Ectodermal cell (in vitro differentiated cells): ENCODE data around the gene RNF213.
"Not testable (repeated sequence)": the region's sequence is repeated elsewhere in the genome, so short reads cannot be mapped to it uniquely, and the experiment has no call there.

ENCODE experiments used
- H3K27ac ChIP-seq: 2 replicates; pipeline ENCODE4 v1.7.0; 2013; ENCODE audit warnings: mild to moderate bottlenecking, low read depth, low read length; ENCODE audit not compliant: insufficient read depth, poor library complexity, severe bottlenecking
- H3K27me3 ChIP-seq: 2 replicates; pipeline ENCODE4 v1.7.0; 2013; ENCODE audit warnings: mild to moderate bottlenecking, low read length; ENCODE audit not compliant: insufficient read depth, control insufficient read depth, poor library complexity, severe bottlenecking
- H3K36me3 ChIP-seq: one replicate; pipeline ENCODE4 v1.7.0; 2013; ENCODE audit warnings: low read length; ENCODE audit not compliant: control insufficient read depth, insufficient read depth
- H3K4me1 ChIP-seq: one replicate; pipeline ENCODE4 v1.7.0; 2013; ENCODE audit warnings: low read length; ENCODE audit not compliant: control insufficient read depth, insufficient read depth
- H3K4me3 ChIP-seq: 2 replicates; pipeline ENCODE4 v1.7.0; 2013; ENCODE audit warnings: low read depth, low read length, control low read depth; ENCODE audit not compliant: insufficient read depth
- H3K9me3 ChIP-seq: 2 replicates; pipeline ENCODE4 v1.7.0; 2013; ENCODE audit warnings: mild to moderate bottlenecking, low read length, moderate library complexity; ENCODE audit not compliant: control insufficient read depth
- WGBS, 2 experiments: methylation state at CpG; one replicate each; pipeline ENCODE4 v1.1.7; 2013; ENCODE audit warnings: missing lambda C conversion rate in 2 of 2; 5-methylcytosine and 5-hydroxymethylcytosine counted together

Gene RNF213

DNA sequence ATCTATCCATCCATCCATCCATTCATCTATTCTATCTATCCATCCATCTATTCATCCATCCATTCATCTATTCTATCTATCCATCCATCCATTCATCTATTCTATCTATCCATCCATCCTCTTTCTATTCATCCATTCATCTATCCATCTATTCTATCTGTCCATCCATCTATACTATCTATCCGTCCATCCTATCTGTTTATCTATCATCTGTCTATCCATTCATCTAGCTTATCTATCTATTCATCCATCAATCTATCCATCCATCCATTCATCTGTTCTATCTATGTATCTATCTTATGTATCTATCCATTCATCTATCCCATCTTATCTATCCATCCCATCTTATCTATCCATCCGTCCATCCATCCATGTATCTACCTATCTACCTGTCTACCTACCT is 8.8 kb downstream of the RNF213 start:
- Histone ChIP-seq H3K27ac (no peak overlapping the region), H3K36me3 (no peaks in the 10 kb centered on the region)
- 88% methylated on average over 2 of the region's 2 CpGs for WGBS, 2 experiments

DNA sequence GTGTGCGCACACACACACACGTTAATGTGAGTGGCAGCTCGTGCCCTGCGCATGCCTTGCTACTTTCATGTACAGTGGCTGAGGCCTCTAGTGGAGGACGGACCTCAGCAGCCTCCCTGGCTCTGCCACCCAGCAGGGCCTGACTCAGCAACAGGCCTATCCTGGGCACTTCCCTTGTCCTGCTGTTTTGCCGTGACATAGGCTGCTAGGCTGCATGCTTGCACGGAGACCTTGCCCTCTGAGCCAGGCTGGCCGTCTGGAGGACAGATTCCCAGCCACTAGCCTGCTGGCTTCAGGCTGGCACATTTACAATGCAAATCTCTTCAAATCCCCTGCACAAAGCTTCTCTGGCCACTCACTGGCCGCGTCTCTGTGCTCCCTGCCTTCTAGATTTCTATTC is 9.5 kb downstream of the RNF213 start:
- 48 to 49% methylated on average over 10 of the region's 10 CpGs for WGBS, 2 experiments
- no peak overlapping the region for H3K27ac ChIP-seq
- H3K36me3 ChIP-seq: no peaks in the 10 kb centered on the region

More for the DNA sequence above, 8.8 kb downstream of the RNF213 start:
- no peak overlapping the region for H3K4me3 ChIP-seq
- H3K4me1 ChIP-seq: peaks cover 5% of the 10 kb centered on the region
- no peaks in the 10 kb centered on the region for H3K9me3 ChIP-seq
- H3K27me3 ChIP-seq: no peaks in the 10 kb centered on the region

GRCh38 chr17:80270836-80271235 is 10.2 kb downstream of the RNF213 start:
- WGBS, 2 experiments: 56 to 59% methylated on average over 4 of the region's 4 CpGs
- Histone ChIP-seq H3K9me3 (no peaks in the 10 kb centered on the region), H3K27me3 (no peaks in the 10 kb centered on the region), H3K4me3 (no peak overlapping the region), H3K4me1 (peaks cover 5% of the 10 kb centered on the region), H3K36me3 (no peaks in the 10 kb centered on the region), H3K27ac (no peak overlapping the region)

More for the DNA sequence above, 9.5 kb downstream of the RNF213 start:
- H3K4me1 ChIP-seq: peaks cover 5% of the 10 kb centered on the region
- H3K9me3 ChIP-seq: no peaks in the 10 kb centered on the region
- no peak overlapping the region for H3K4me3 ChIP-seq
- H3K27me3 ChIP-seq: no peaks in the 10 kb centered on the region

- Histone ChIP-seq H3K4me3 (no peak overlapping the region), H3K36me3 (no peaks in the 10 kb centered on the region), H3K27me3 (no peaks in the 10 kb centered on the region), H3K9me3 (no peaks in the 10 kb centered on the region), H3K27ac (no peak overlapping the region), H3K4me1 (peaks cover 5% of the 10 kb centered on the region)
- 96% methylated on average over 10 of the region's 10 CpGs for WGBS, 2 experiments
Observed at GRCh38 chr17:80272366-80272765, 11.7 kb downstream of the RNF213 start.

GRCh38 chr17:80274331-80274730 is 13.7 kb downstream of the RNF213 start:
- 92 to 95% methylated on average over 8 to 9 of the region's 9 CpGs for WGBS, 2 experiments
- Histone ChIP-seq H3K27ac (no peak overlapping the region), H3K36me3 (no peaks in the 10 kb centered on the region), H3K4me3 (no peak overlapping the region), H3K4me1 (peaks cover 5% of the 10 kb centered on the region), H3K9me3 (no peaks in the 10 kb centered on the region), H3K27me3 (no peaks in the 10 kb centered on the region)

DNA sequence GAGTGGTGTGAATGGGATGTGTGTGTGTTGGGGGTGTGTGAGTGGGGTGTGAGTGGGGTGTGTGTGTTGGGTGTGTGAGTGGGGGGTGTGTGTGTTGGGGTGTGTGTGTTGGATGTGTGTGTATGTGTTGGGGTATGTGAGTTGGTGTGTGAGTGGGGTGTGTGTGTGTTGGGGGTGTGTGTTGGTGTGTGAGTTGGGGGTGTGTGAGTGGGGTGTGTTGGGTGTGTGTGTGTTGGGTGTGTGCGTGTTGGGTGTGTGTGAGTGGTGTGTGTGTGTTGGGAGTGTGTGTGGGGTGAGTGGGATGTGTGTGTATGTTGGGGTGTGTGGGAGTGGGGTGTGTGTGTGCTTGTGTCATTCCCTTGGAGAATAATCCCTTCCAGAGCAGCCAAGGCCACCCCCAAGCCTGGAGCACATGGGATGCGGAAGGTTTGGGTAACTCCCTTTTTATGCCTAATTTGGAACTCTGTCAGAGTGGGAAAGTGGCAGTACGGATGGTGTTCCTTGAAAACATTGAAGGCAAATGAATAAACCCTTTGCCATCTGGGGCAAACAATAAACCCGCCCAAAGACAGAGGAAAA is 14.3 kb downstream of the RNF213 start:
- no peaks in the 10 kb centered on the region for H3K36me3 ChIP-seq
- H3K4me3 ChIP-seq: no peak overlapping the region
- H3K27ac ChIP-seq: peak overlapping the region; percentile 26
- no peaks in the 10 kb centered on the region for H3K27me3 ChIP-seq
- peaks cover 5% of the 10 kb centered on the region for H3K4me1 ChIP-seq
- WGBS, 2 experiments: 96% methylated on average over 4 of the region's 4 CpGs
- H3K9me3 ChIP-seq: no peaks in the 10 kb centered on the region

DNA sequence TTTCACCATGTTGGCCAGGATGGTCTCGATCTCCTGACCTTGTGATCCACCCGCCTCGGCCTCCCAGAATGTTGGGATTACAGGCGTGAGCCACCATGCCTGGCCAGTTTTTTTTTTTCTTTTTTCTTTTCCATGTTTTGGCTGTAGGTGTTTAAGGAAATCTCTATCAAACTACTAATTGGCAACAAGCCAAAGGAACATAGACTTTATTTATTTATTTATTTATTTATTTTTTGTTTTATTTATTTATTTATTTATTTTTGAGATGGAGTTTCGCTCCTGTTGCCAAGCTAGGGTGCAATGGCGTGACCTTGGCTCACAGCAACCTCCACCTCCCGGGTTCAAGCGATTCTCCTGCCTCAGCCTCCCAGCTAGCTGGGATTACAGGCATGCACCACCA is 15.2 kb downstream of the RNF213 start:
- not testable (repeated sequence) for H3K36me3 ChIP-seq, H3K27ac ChIP-seq, H3K27me3 ChIP-seq, H3K9me3 ChIP-seq, H3K4me1 ChIP-seq, H3K4me3 ChIP-seq
- 93 to 99% methylated on average over 7 to 8 of the region's 8 CpGs for WGBS, 2 experiments

- no peak overlapping the region for H3K4me3 ChIP-seq
- no peaks in the 10 kb centered on the region for H3K9me3 ChIP-seq
- no peak overlapping the region for H3K27ac ChIP-seq
- H3K4me1 ChIP-seq: no peaks in the 10 kb centered on the region
- H3K27me3 ChIP-seq: no peaks in the 10 kb centered on the region
- WGBS, 2 experiments: 93 to 94% methylated on average over 34 of the region's 34 CpGs
- no peaks in the 10 kb centered on the region for H3K36me3 ChIP-seq
Observed at GRCh38 chr17:80277751-80278671, 17.4 kb downstream of the RNF213 start.

GRCh38 chr17:80279895-80280294 is 19.2 kb downstream of the RNF213 start:
- Histone ChIP-seq H3K36me3 (no peaks in the 10 kb centered on the region), H3K4me3 (no peak overlapping the region), H3K9me3 (no peaks in the 10 kb centered on the region), H3K27me3 (no peaks in the 10 kb centered on the region), H3K27ac (no peak overlapping the region), H3K4me1 (no peaks in the 10 kb centered on the region)
- WGBS, 2 experiments: 92 to 94% methylated on average over 14 of the region's 14 CpGs

DNA sequence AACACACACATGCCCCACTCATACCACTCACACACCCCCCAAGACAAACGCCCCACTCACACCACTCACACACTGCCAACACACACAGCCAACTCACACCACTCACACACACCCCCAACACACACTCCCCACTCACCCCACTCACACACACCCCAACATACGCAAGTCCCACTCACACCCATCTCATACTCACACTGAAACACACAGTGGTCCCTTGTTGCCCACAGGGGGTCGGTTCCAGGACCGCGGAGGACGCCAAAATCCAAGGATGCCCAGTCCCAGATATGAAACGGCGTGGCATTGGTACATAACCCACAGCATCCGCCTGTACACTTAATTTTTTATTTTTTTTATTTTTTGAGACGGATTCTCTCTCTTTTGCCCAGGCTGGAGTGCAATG is 20.9 kb downstream of the RNF213 start:
- Histone ChIP-seq H3K4me1 (no peaks in the 10 kb centered on the region), H3K4me3 (no peak overlapping the region), H3K36me3 (no peaks in the 10 kb centered on the region), H3K9me3 (no peaks in the 10 kb centered on the region), H3K27me3 (no peaks in the 10 kb centered on the region), H3K27ac (no peak overlapping the region)
- 88 to 91% methylated on average over 10 of the region's 10 CpGs for WGBS, 2 experiments
